Endothelial cell of umbilical vein (primary cell): ENCODE data around the gene UBR3. TPM values are rescaled to one million over a fixed set of nuclear protein-coding genes. Genes with fewer than 3 reads are reported as not detected.
"Not testable (repeated sequence)": the region's sequence is repeated elsewhere in the genome, so short reads cannot be mapped to it uniquely, and the experiment has no call there.

ENCODE experiments used
- BruUV-seq: library from RNA; stranded (reverse); fragments of 400-500 nt; replicated peaks from 2 replicates; lab custom pipeline; 2021; lab: Mats Ljungman, UMichigan
- CTCF ChIA-PET: fragments of 300-600, 350-600 bp; sonication (Branson Sonifier 250); formaldehyde crosslinking; loops from one replicate; lab custom pipeline; 2021; ENCODE audit warnings: antibody characterized with exemption, inconsistent platforms; lab: Charles Lee
- POLR2A ChIA-PET: fragments of 300-600, 350-600 bp; sonication (Branson Sonifier 250); formaldehyde crosslinking; loops from one replicate; lab custom pipeline; 2021; ENCODE audit warnings: antibody characterized with exemption, inconsistent platforms; lab: Charles Lee
- DNase-seq: peaks from one replicate; pipeline ENCODE4 v3.0.0-alpha.2; 2011; ENCODE audit warnings: low read depth, low spot score
- FAIRE-seq: peaks from 2 replicates; lab custom pipeline; 2011; peaks lifted over from hg19 to GRCh38; lab: Jason Lieb, UNC
- H2AFZ ChIP-seq: 2 replicates; pipeline ENCODE4 v1.6.0; 2012; ENCODE audit warnings: low read depth, low read length, control low read depth, inconsistent platforms
- H3K27ac ChIP-seq: 2 replicates; pipeline ENCODE4 v1.5.1; 2011; ENCODE audit warnings: low read depth, mild to moderate bottlenecking, control low read depth, low read length, moderate library complexity; ENCODE audit not compliant: insufficient read depth
- H3K27me3 ChIP-seq, 2 experiments: 2 replicates each; pipeline versions ENCODE4 v1.6.0 to v1.6.1; 2011; ENCODE audit warnings: low read length in 2 of 2, mixed read lengths in 1 of 2; ENCODE audit not compliant: control insufficient read depth in 2 of 2, insufficient read depth in 2 of 2
- H3K36me3 ChIP-seq, 2 experiments: 2 replicates in 1 of 2; 3 replicates in 1 of 2; pipeline ENCODE4 v1.5.1; 2011; ENCODE audit warnings: low read length in 2 of 2, mild to moderate bottlenecking in 1 of 2, moderate library complexity in 1 of 2; ENCODE audit not compliant: control insufficient read depth in 2 of 2, insufficient read depth in 2 of 2; ENCODE audit errors: extremely low read depth in 1 of 2
- H3K4me1 ChIP-seq: 3 replicates; pipeline ENCODE4 v1.5.1; 2011; ENCODE audit warnings: mild to moderate bottlenecking, low read length; ENCODE audit not compliant: control insufficient read depth, insufficient read depth; ENCODE audit errors: extremely low read depth
- H3K4me2 ChIP-seq: 2 replicates; pipeline ENCODE4 v1.6.1; 2011; ENCODE audit warnings: low read length, control low read depth, mixed read lengths; ENCODE audit not compliant: insufficient read depth
- H3K4me3 ChIP-seq, 3 experiments: fragments of 200-600 bp in 1 of 3; sonication (generic), shearing (Covaris generic) in 1 of 3; replicated peaks in 1 of 3; 2 replicates each; pipeline ENCODE4 v1.5.1; 2011 to 2016; ENCODE audit warnings: control low read depth in 3 of 3, low read length in 3 of 3, mild to moderate bottlenecking in 2 of 3, inconsistent platforms in 1 of 3, low read depth in 1 of 3, moderate library complexity in 1 of 3; ENCODE audit not compliant: insufficient read depth in 1 of 3
- H3K79me2 ChIP-seq: 2 replicates; pipeline ENCODE4 v1.6.0; 2012; ENCODE audit warnings: low read length, inconsistent platforms; ENCODE audit not compliant: control insufficient read depth, insufficient read depth
- H3K9ac ChIP-seq: replicated peaks from 2 replicates; pipeline ENCODE3; 2011; ENCODE audit warnings: low read length, control low read depth; ENCODE audit not compliant: insufficient read depth; ENCODE audit errors: extremely low read depth
- H3K9me1 ChIP-seq: replicated peaks from 3 replicates; pipeline ENCODE4 v1.6.0; 2011; ENCODE audit warnings: mild to moderate bottlenecking, low read length; ENCODE audit not compliant: control insufficient read depth, insufficient read depth; ENCODE audit errors: extremely low read depth
- H3K9me3 ChIP-seq: replicated peaks from 2 replicates; pipeline ENCODE4 v1.5.1; 2012; ENCODE audit warnings: low read length, inconsistent platforms; ENCODE audit not compliant: control insufficient read depth, insufficient read depth
- H4K20me1 ChIP-seq: replicated peaks from 2 replicates; pipeline ENCODE3; 2011; ENCODE audit warnings: mild to moderate bottlenecking, low read length; ENCODE audit not compliant: control insufficient read depth, insufficient read depth; ENCODE audit errors: extremely low read depth
- EZH2 ChIP-seq: IDR thresholded peaks from 2 replicates; pipeline ENCODE4 v1.6.1; 2012; ENCODE audit warnings: borderline replicate concordance, low read depth, mild to moderate bottlenecking, moderate library complexity, low read length, inconsistent platforms; ENCODE audit not compliant: severe bottlenecking
- FOS ChIP-seq: IDR thresholded peaks from 2 replicates; pipeline ENCODE4 v1.6.1; 2011; ENCODE audit warnings: mild to moderate bottlenecking, low read length, moderate library complexity, borderline replicate concordance; ENCODE audit not compliant: insufficient read depth
- GATA2 ChIP-seq: IDR thresholded peaks from 2 replicates; pipeline ENCODE4 v1.7.0; 2011; ENCODE audit warnings: low read depth, mild to moderate bottlenecking, moderate library complexity, mixed read lengths, low read length; ENCODE audit not compliant: insufficient read length, insufficient read depth
- JUN ChIP-seq: IDR thresholded peaks from 2 replicates; pipeline ENCODE4 v1.6.1; 2011; ENCODE audit warnings: borderline replicate concordance, low read depth; ENCODE audit not compliant: insufficient read length, insufficient read depth
- MYC ChIP-seq: IDR thresholded peaks from one replicate; pipeline ENCODE4 v1.6.1; 2011; ENCODE audit warnings: mild to moderate bottlenecking, low read depth, low read length
- POLR2A ChIP-seq: IDR thresholded peaks from 2 replicates; pipeline ENCODE4 v1.6.1; 2012; ENCODE audit warnings: low read depth, mild to moderate bottlenecking, control low read depth, low read length
- POLR2AphosphoS5 ChIP-seq: IDR thresholded peaks from 2 replicates; pipeline ENCODE4 v1.6.1; 2012; ENCODE audit warnings: low read depth, mild to moderate bottlenecking, control low read depth, low read length, moderate library complexity; ENCODE audit not compliant: insufficient read depth
- dilution Hi-C: fragments of 300-500 bp; cut with MboI; formaldehyde crosslinking; loops from one replicate; pipeline ENCODE4 v1.15.0; 2019; ENCODE audit warnings: low sequenced_read_pairs; ENCODE audit not compliant: extremely low pct_ligation_motif_present
- intact Hi-C: fragments of 100-400 bp; cut with micrococcal nuclease; formaldehyde crosslinking; loops from one replicate; pipeline ENCODE4 v1.10.0; 2022
- polyA plus RNA-seq, 4 experiments: library from polyadenylated mRNA; depleted of rRNA in 3 of 4; stranded (reverse) in 3 of 4; unstranded in 1 of 4; fragments of >200 nt; gene quantifications; 2 replicates each; pipeline versions ENCODE4 v1.2.1 to v1.2.3, GENCODE V29; 2011 to 2012; ENCODE audit warnings: missing spikeins in 1 of 4
- total RNA-seq: library from RNA; stranded (reverse); gene quantifications from 2 replicates; pipeline ENCODE4 v1.2.3, GENCODE V29; 2021
- TF ChIP-seq, protein P1 (sequence below), 2 donors: IDR thresholded peaks; 1 replicate in 1 of 2; 2 replicates in 1 of 2; pipeline ENCODE4 v1.5.1; 2011; ENCODE audit warnings: low read length in 2 of 2, mild to moderate bottlenecking in 2 of 2, moderate library complexity in 2 of 2, control low read depth in 1 of 2, inconsistent platforms in 1 of 2, low read depth in 1 of 2; ENCODE audit not compliant: insufficient read depth in 1 of 2; ENCODE audit errors: extremely low read depth in 1 of 2
- TF ChIP-seq, protein P2 (sequence below): IDR thresholded peaks from 2 replicates; pipeline ENCODE4 v1.6.1; 2011; ENCODE audit not compliant: insufficient read depth, insufficient read length

UBR3 gene
- total and polyA plus RNA-seq, 2 donors (not counting 3 experiments of a cell fraction or from before 2014, with no cell fraction given) = 5.3 to 27.5 TPM

DNA sequence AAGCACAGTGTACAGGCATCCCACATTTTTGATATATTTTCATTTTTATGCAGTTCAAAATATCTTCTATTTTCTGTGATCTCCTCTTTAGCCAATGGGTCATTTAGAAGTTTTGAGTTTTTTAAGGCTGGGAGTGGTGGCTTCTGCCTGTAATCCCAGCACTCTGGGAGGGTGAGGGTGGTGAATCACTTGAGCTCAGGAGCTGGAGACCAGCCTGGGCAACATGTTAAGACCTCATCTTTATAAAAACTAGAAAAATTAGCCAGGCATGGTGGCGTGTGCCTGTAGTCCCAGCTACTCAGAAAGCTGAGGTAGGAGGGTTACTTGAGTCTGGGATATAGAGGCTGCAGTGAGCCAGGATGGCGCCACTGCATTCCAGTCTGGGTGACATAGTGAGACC, 17.8 kb downstream of the UBR3 start:
- H2AFZ ChIP-seq = no peak overlapping the region
- H3K4me3 ChIP-seq = no peak overlapping the region
- ChIA-PET CTCF (interaction anchor here (1.3 kb wide), 1 partner anchor 21 kb away, joined by 3 read pairs; the partner anchor contains the start of gene METTL5), POLR2A (no interaction called here)
- DNase-seq (no peak), FAIRE-seq (no peak)
- H3K9me3 ChIP-seq = no peaks in the 10 kb centered on the region
- H3K36me3 ChIP-seq = no peaks in the 10 kb centered on the region
- dilution Hi-C loops (no loop called here), intact Hi-C loops (no loop called here)
- TF ChIP-seq, protein P1, sequence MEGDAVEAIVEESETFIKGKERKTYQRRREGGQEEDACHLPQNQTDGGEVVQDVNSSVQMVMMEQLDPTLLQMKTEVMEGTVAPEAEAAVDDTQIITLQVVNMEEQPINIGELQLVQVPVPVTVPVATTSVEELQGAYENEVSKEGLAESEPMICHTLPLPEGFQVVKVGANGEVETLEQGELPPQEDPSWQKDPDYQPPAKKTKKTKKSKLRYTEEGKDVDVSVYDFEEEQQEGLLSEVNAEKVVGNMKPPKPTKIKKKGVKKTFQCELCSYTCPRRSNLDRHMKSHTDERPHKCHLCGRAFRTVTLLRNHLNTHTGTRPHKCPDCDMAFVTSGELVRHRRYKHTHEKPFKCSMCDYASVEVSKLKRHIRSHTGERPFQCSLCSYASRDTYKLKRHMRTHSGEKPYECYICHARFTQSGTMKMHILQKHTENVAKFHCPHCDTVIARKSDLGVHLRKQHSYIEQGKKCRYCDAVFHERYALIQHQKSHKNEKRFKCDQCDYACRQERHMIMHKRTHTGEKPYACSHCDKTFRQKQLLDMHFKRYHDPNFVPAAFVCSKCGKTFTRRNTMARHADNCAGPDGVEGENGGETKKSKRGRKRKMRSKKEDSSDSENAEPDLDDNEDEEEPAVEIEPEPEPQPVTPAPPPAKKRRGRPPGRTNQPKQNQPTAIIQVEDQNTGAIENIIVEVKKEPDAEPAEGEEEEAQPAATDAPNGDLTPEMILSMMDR (IDR thresholded peaks at IDR 0.05; ENCODE audit: extremely low read depth in 1 of 2, insufficient read depth in 1 of 2, low read depth in 1 of 2, low read length in 2 of 2) = no peak
- no peak for TF ChIP-seq POLR2AphosphoS5
- TF ChIP-seq JUN = no peak
- no peak for TF ChIP-seq GATA2
- TF ChIP-seq MYC = no peak
- TF ChIP-seq EZH2 = no peak
- TF ChIP-seq, protein P2, sequence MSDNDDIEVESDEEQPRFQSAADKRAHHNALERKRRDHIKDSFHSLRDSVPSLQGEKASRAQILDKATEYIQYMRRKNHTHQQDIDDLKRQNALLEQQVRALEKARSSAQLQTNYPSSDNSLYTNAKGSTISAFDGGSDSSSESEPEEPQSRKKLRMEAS = no peak
- no peak for TF ChIP-seq FOS
- TF ChIP-seq POLR2A = no peak
- H3K9ac ChIP-seq = no peak overlapping the region
- peaks cover 47% of the 10 kb centered on the region for H3K79me2 ChIP-seq
- no peaks in the 10 kb centered on the region for H3K27me3 ChIP-seq
- no peaks in the 10 kb centered on the region for H3K9me1 ChIP-seq
- H4K20me1 ChIP-seq = no peaks in the 10 kb centered on the region
- H3K27ac ChIP-seq = no peak overlapping the region
- H3K4me1 ChIP-seq = no peaks in the 10 kb centered on the region
- H3K4me2 ChIP-seq = no peak overlapping the region
- BruUV-seq = no TSS peak

DNA sequence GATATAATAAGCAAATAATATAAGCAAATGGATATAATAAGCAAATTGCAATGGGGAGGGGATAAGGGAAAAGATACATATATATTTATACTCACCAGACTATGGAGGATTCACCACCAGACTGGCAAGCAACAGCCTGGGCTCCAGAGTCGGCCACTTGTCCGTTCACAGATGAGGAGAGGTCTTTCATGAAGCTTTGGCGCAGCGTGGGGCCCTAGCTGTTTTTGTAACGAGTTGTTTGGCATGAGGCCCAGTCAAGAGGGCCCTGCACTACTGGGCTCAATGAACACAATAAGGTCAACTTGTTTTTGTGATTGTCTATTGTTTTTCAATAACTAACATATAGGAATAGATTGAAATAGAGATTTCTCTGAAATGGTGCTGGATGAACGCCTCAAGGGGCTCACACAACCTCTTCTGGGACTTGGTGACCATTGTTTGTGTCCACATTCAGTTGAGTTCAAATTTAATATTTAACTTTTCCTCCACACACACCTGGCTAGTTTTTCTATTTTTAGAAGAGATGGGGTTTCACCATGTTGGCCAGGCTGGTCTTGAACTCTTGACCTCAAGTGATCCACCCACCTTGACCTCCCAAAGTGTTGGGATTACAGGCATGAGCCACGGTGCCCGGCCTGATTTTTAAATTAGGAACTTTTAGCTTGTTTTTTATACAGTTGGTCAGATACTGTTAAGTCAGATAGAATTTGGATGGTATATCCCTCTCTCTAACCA, 21.9 kb downstream of the UBR3 start:
- H3K36me3 ChIP-seq, DNase-seq, FAIRE-seq, H3K9ac ChIP-seq, H3K4me2 ChIP-seq, dilution Hi-C loops, H2AFZ ChIP-seq, H3K9me1 ChIP-seq, intact Hi-C loops, H3K9me3 ChIP-seq, H3K27ac ChIP-seq, H3K4me1 ChIP-seq, H3K27me3 ChIP-seq, H4K20me1 ChIP-seq, BruUV-seq, H3K4me3 ChIP-seq: not testable (repeated sequence)
- POLR2A ChIA-PET = interaction anchor here (0.7 kb wide), 1 partner anchor 392 kb away, joined by 3 read pairs; no protein-coding TSS in a partner anchor
- CTCF ChIA-PET = interaction anchor here (0.6 kb wide), 1 partner anchor 16 kb away, joined by 3 read pairs; no protein-coding TSS in a partner anchor
- peaks cover 43% of the 10 kb centered on the region for H3K79me2 ChIP-seq
